ENCODE results near the gene ALOX12. TPM values are rescaled to one million over a fixed set of nuclear protein-coding genes. Genes with fewer than 3 reads are reported as not detected.

The ALOX12 gene
- total RNA-seq, 4 donors from 2014 or later, result 17.1 to 32.5 (median 21.9) TPM

DNA sequence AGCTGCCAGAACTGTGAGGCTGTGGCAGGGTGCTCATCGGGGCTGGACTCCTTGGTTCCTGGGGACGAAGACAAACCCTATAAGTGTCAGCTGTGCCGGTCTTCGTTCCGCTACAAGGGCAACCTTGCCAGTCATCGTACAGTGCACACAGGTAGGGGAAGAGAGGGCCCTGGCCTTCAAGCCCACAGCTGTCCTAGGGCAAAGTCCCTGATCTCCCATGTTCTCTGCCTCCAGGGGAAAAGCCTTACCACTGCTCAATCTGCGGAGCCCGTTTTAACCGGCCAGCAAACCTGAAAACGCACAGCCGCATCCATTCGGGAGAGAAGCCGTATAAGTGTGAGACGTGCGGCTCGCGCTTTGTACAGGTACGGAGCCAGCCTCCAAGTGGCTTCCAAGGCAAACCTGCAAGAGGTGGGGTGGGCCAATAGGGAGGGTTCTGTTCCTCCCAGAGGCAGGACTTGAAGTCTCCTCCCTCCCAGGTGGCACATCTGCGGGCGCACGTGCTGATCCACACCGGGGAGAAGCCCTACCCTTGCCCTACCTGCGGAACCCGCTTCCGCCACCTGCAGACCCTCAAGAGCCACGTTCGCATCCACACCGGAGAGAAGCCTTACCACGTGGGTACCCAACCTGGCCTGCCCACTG, 30.7 kb downstream of the ALOX12 start:
- no peak for DNase-seq (ENCODE audit: low spot score in 2 of 2)
- 87 to 88% methylated on average over 29 of the region's 29 CpGs for WGBS, 2 donors
- intact Hi-C loops (cut with DNase I; ENCODE audit: low total_unique reads), result no loop called here
- no peak overlapping the region for H3K4me3 ChIP-seq (ENCODE audit: low read depth, poor library complexity, severe bottlenecking)
- no peak for TF ChIP-seq POLR2A (IDR thresholded peaks at IDR 0.05)
- TF ChIP-seq, protein P1, sequence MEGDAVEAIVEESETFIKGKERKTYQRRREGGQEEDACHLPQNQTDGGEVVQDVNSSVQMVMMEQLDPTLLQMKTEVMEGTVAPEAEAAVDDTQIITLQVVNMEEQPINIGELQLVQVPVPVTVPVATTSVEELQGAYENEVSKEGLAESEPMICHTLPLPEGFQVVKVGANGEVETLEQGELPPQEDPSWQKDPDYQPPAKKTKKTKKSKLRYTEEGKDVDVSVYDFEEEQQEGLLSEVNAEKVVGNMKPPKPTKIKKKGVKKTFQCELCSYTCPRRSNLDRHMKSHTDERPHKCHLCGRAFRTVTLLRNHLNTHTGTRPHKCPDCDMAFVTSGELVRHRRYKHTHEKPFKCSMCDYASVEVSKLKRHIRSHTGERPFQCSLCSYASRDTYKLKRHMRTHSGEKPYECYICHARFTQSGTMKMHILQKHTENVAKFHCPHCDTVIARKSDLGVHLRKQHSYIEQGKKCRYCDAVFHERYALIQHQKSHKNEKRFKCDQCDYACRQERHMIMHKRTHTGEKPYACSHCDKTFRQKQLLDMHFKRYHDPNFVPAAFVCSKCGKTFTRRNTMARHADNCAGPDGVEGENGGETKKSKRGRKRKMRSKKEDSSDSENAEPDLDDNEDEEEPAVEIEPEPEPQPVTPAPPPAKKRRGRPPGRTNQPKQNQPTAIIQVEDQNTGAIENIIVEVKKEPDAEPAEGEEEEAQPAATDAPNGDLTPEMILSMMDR (IDR thresholded peaks at IDR 0.05), result no peak

DNA sequence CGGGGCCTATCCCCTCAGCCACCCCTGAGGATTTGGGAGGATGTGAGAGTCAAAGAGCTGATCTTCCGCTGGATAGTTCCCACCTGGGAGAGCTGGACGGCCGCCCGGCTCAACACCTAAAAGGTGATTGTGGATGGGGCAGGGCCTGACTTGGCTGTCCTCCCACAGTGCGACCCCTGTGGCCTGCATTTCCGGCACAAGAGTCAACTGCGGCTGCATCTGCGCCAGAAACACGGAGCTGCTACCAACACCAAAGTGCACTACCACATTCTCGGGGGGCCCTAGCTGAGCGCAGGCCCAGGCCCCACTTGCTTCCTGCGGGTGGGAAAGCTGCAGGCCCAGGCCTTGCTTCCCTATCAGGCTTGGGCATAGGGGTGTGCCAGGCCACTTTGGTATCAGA, 31.5 kb downstream of the ALOX12 start:
- H3K4me3 ChIP-seq (ENCODE audit: low read depth, poor library complexity, severe bottlenecking), result no peak overlapping the region
- WGBS, 2 donors, result 72 to 94% methylated on average over 10 to 13 of the region's 13 CpGs
- DNase-seq (ENCODE audit: low spot score in 2 of 2), result no peak
- no peak for TF ChIP-seq POLR2A (IDR thresholded peaks at IDR 0.05)
- TF ChIP-seq, protein P1 (IDR thresholded peaks at IDR 0.05), result no peak
- intact Hi-C loops (cut with DNase I; ENCODE audit: low total_unique reads), result no loop called here

DNA sequence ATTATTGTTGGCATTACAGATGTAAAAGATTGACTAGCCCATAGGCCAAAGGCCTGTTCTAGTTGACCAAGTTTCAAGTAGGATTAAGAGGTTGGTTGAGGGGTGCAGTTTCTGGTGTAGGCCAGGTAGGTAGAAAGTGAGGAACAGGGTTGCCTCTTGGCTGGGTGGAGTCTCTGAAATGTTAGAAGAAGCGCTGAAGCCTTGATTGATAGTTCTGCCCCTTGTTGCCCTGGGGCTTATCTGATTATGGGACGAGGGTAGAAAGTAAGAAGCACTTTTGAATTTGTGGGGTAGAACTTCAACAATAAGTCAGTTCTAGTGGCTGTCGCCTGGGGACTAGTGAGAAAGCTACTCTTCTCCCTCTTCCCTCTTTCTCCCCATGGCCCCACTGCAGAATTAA, 33.2 kb downstream of the ALOX12 start:
- no peak for DNase-seq (ENCODE audit: low spot score in 2 of 2)
- no peak for TF ChIP-seq POLR2A (IDR thresholded peaks at IDR 0.05)
- TF ChIP-seq, protein P1 (IDR thresholded peaks at IDR 0.05), result no peak
- intact Hi-C loops (cut with DNase I; ENCODE audit: low total_unique reads), result no loop called here
- 72 to 77% methylated on average over 3 of the region's 3 CpGs for WGBS, 2 donors
- H3K4me3 ChIP-seq (ENCODE audit: low read depth, poor library complexity, severe bottlenecking), result no peak overlapping the region

DNA sequence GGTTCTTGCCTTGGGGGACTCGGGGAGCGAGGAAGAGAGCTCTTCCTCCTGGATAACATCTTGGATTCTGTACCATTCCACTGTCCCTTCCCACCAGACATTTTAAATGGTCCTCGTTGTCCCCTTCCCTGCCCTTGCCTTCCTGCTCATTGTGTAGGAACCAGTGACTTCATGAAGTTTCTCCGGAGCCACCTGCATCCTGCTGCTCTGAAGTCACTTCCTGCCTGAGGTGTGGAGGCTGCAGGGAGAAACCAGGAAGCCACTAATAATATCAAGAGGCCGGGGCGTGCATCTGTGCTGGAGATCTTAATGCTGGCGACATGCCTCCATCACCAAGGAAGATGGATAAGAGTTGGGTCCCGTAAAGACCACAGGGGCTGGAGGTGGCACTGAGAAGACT, 33.8 kb downstream of the ALOX12 start:
- WGBS, 2 donors, result 49 to 63% methylated on average over 8 of the region's 8 CpGs
- no peak for TF ChIP-seq POLR2A (IDR thresholded peaks at IDR 0.05)
- TF ChIP-seq, protein P1 (IDR thresholded peaks at IDR 0.05), result no peak
- no peak overlapping the region for H3K4me3 ChIP-seq (ENCODE audit: low read depth, poor library complexity, severe bottlenecking)
- intact Hi-C loops (cut with DNase I; ENCODE audit: low total_unique reads), result loop anchor here (5.0 kb wide), 1 partner anchor 543 kb away; no protein-coding TSS in a partner anchor
- DNase-seq (ENCODE audit: low spot score in 2 of 2), result peak in 1 of 2 donors; percentile 23

DNA sequence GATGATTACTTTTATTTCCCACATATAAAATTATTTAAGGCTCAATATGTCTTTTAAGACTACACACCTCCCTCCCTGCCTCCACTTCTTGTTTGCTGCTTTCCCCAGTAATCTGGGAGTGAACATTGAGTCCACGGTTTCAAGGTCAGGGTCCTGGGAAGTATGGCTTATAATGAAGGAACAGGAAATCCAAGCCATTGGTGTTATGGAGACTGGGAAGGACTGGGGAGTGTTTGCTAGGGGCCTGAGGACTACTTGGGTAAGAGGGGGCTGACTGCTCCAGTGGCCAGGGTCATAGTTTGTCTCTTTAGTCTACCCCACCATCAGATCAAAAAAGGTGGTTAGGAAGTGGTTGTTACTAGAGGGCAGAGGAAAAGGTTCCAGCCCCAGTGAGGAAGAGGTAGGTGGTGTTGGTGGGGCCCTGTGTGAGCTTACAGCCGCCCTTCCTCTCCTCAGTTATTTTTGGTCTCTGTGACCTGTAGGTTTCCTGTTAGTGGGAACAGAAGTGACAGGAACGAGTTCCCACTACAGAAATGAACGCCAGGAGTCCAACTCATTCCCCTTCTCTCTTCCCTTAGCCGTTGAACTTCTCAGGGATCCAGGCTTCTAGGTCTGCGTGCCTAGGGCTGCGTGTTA, 39.2 kb downstream of the ALOX12 start:
- intact Hi-C loops (cut with DNase I; ENCODE audit: low total_unique reads), result loop anchor here (5.0 kb wide), 1 partner anchor 537 kb away; no protein-coding TSS in a partner anchor
- WGBS, 2 donors, result 16% methylated on average over 7 of the region's 7 CpGs
- DNase-seq (ENCODE audit: low spot score in 2 of 2), result no peak
- TF ChIP-seq, protein P1 (IDR thresholded peaks at IDR 0.05), result no peak
- peak overlapping the region; percentile 47 for H3K4me3 ChIP-seq (ENCODE audit: low read depth, poor library complexity, severe bottlenecking)
